GM19455 (cell line): ENCODE measurements around the gene RIMBP2.
"Not testable (repeated sequence)": the region's sequence is repeated elsewhere in the genome, so short reads cannot be mapped to it uniquely, and the experiment has no call there.

ENCODE experiments used
- ATAC-seq: cut with Tn5 transposase; IDR thresholded peaks from one replicate; pipeline ENCODE4 v1.9.1; 2021; ENCODE audit not compliant: unreplicated experiment

RIMBP2 gene

DNA sequence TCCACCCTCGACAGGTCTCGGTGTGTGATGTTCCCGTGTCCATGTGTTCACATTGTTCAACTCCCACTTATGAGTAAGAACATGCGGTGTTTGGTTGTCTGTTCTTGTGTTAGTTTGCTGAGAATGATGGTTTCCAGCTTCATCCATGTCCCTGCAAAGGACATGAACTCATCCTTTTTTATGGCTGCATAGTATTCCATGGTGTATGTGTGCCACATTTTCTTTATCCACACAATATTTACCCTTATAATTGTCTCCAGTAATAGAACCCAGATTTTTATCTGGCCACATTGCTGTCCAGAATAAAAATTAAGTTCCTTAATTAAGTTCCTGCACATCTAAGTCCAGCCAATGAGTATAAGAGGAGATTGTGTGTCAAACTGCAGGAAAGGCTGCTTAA, 22.3 kb upstream of the RIMBP2 start:
- ATAC-seq: not testable (repeated sequence)

DNA sequence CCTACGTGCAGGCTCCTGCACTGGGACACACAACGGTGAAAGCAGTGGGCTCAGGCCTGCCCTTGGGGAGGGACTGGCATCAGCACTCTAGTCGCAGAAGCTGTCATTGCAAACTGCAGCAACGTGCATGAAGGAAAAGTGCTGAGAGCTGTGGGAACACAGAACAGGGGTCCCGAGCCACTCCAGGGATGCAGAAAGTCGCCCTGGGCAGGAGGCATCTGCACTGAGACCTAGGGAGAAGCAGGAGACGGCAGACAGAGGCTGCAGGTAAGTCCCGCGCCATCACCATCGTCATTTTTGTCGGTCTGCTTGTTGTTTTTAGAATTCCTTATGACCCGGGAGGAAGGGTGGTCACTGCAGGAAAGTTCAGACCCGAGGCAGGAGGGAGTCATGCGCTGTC, 21.6 kb upstream of the RIMBP2 start:
- no peak for ATAC-seq

DNA sequence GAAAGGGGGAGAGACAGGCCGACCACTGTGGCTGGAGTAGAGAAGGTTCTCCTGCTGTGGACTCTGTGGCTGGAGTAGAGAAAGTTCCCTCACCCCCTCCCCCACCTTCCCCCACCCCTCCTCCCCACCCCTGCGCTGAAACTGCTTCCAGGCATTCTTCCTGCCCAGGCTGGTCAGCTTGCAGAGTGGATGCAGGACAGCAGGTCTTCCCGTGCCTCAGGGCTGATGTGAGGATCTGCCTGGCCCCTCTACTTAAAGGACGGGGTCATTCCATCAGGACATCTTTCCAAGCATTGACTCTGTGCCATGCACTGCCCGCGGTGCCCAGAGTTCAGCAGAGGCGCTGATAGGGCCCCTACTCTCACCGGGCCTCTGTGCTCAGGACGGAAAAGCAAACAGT, 13.2 kb upstream of the RIMBP2 start:
- no peak for ATAC-seq

DNA sequence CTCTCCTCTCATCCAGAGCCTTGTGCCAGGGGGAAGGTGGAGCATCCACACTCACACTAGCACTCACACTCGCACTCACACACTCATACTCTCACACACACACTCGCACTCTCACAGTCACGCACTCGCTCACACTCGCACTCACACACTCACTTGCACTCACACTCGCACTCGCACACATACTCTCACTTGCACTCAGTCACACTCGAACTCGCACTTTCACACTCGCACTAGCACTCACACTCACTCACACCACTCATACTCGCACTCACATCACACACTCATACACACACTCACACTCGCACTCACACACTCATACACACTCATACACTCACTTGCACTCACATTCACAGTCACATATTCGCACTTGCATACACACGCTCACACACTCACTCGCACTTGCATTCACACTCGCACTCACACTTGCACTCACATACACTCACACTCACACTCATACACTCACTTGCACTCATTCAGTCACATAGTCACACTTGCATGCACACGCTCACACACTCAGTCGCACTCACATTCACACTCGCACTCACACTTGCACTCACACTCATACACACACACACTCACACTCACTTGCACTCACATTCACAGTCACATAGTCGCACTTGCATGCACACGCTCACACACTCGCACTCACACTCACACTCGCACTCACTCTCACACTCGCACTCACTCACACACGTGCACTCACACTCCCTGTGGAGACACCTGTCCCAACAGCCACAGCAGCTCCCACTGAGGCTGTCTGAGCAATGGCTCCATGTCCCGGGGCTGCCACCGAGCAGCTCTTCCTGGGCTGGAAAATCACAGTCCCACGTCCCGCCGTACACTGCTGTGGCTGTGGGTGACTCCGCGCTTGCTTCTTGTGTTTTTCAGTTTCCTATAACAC, 12.3 kb upstream of the RIMBP2 start:
- no peak for ATAC-seq

DNA sequence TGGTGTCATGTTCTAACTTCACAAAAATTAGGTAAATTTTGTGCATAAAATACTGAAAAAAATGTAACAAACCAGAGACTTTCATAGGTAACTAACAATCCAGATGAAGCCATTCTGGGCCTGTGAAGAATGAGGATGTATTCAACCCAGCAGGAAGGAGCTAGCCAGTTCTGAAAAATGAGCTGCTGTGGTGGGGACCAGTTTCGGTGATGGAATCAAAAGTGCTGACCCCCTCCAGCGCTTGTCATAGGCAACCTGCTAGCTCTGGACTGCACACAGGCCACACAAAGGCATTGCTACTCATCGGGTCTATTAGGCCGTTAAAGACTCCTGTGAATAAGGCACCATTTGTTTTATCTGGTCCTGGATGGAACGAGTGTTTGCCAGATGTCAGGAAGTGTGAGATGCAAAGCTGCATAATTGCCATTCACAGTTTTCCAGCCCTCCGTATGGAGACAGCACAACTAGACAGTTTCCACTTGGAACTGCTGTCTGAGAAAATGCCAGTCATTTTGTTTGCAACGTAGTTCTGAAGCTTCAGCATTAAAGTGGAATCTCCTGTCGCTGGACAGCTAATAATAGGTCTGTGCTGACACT, 3.3 kb upstream of the RIMBP2 start:
- ATAC-seq: no peak

DNA sequence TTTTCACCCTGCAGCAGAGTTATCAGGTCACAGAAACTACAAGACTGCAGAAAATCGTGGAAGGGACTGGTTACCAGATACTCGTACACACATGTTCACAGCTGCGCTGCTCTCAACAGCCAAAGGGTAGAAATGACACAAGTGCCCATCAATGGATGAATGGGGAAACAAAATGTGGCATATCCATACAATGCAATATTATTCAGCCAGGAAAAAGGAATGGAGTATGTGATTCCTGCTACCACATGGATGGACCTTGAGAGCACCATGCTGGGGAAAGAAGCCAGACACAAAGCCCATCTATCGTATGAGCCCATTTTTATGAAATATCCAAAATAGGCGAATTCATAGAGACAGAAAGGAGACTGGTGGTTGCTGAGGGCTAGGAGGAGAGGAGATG, 1.7 kb upstream of the RIMBP2 start:
- ATAC-seq: no peak

DNA sequence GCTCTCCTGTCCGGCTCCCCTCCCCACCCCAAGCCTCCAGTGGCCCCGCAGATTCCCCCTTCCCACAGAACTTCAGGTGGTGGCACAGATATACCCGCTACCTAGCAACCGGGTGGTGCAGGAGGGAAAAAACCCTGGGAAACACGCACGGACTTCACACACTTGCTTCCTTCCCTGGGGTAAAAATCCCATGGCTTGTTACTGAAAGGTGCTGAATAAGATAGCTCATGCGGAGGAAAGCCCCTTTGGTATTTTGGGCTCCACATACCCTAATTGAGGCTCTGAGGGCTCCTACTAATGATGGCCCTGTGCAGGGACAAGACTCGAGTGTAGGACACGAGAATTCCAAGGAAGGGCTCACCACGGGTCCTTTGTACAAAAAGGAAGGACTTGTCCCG, 869 bp upstream of the RIMBP2 start:
- no peak for ATAC-seq

DNA sequence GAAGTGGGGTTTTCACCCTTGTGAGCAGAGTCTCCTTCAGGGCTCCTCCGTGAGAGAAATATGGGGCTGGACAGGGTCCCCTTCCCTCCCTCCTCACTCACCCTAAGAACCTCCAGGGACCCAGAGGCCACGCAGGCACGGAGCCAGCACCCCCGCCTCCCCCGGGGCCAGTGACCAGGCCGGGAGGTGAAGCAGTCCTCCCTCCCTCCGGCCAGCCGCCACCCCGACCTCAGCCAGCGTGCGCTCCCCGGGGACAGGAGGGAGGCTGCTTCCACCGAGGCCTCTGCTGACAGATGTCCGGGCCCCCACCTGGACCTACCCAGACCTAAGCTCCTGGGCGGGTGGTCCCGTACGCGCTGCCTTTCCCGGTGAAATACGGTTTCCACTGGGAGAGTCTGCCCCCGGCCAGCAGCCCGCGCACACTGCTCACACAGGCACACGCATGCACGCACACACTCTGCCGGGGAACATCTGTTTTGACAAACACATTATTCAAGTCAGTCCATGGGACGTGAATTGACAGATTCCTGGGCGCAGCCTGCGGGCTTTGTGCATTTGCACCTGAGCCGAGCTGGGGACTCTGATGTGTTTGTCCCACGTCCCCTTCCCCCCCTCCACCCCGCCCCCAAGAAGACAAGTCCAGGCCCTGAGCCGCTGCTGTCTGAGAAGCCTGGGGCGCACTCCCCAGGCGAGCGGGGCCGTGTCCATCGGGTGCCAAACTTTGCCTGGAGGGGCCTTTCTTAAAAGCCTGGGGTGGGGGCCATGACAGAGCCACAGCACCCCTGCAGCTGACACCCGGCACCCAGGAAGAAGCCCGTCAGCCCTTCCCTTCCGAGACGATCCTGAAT, 725 bp downstream of the RIMBP2 start:
- no peak for ATAC-seq

DNA sequence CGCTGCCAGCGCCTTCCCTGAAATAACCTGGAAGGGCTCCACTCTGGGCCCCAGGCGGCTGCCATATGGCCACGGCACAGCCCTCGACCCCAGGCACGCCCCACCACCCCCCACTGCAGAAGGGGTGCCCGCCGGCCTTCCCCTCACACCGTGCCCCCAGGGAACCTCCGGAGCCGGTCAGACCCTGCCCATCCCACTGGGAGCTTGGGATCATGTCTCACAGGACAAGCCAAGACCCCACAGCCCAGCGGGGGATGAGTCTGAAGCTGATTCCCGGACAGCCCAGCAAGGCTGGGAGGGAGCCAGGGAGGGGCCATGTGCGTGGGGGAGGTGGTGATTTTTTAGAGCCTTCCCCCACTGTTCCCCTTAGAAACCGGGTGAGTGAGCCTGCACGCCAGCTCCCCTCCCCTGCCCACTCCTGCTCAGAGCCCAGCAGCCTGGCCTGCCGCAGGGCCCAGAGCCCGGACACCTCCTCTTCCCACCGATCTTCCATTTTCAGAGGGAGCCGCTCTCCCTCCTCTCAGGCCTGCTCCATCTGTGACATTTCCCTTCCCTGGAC, 1.4 kb downstream of the RIMBP2 start:
- no peak for ATAC-seq

DNA sequence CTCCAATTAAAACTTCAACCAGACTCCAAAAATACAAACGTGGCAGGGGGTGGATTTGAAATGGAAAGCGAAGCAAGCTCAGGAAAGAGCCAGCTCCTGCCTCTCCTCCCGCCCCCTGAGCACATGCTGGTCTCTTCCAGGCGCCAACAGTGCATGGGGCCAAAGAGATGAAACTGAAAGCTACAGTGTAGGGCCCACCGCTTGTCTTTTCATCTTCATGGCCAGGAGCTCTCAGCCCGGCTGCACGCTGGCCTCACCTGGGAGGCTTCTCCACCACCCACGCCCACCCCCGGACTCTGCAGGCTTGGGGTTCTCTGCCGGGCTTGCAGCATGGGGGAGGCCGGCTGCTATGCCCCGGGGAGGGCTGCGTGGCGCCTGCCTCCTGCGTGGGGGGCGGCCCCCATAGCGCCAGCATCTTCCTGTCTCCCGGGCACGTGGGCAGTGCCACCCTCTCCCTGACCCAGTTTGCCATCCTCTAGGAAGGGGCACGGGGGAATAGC, 2.0 kb downstream of the RIMBP2 start:
- ATAC-seq: no peak

DNA sequence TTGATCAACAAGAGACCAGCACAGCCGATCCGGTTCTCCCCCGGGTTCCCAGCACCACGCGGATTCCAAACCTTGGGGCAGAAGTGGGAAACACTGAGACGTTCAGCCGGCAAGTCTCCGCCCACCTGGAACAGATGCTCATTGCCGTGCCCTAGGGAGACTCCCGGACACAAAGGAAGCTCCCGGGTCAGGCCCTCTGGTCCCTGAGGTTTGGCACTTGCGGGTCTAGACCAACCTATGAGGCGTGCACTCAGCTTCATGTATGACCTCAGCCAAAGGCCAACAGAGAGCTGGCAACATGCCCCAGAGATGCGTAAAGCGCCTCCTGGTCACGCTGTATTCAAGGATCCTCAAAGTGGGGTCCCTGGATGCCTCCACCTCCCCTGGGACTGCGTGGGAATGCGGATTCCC, 2.5 kb downstream of the RIMBP2 start:
- no peak for ATAC-seq

DNA sequence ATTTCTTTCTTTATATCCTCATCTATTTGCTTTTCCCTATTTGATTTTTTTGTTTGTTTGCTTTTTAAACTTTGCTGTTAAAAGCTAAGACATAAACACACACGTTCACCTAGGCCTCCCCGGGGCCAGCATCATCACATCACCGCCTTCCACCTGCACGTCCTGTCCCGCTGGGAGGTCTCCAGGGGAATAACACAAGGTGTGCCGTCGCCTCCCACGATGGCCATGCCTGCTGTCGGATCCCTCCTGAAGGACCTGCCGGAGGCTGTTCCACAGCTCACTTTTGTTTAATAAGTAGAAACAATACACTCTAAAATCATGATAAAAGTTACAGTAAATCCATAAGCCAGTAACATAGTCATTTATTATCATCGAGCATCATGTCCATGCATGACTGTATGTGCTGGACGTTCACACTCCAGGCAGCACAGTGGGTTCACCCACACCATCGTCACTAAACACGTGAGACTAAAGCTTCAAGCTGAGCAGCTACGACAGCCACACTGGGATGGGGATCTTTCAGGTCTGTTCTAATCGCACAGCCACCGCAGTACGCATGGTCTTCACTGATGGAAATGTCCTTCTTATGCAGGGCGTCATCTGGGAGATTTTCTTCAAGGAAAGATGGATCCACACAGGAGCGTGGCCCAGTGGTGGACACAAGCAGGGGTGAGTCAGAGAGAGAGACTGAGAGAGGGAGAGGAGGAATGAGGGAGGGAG, 3.6 kb downstream of the RIMBP2 start:
- no peak for ATAC-seq

DNA sequence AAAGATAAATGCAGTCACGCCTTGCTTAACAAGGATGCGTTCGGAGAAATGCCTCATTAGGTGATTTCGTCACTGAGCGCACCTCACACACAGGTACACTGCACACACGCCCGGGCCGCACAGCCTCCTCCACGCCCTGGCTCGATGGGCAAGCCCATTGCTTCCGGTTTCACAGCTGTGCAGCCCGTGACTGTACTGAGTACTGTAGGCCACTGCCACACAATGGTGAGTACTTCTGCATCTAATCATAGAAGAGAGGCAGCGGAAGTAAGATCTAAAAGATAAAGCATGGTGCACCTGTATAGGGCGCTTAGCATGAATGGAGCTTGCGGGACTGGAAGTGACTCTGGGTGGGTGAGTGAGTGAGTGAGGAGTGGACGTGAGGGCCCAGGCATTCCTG, 4.3 kb downstream of the RIMBP2 start:
- no peak for ATAC-seq

DNA sequence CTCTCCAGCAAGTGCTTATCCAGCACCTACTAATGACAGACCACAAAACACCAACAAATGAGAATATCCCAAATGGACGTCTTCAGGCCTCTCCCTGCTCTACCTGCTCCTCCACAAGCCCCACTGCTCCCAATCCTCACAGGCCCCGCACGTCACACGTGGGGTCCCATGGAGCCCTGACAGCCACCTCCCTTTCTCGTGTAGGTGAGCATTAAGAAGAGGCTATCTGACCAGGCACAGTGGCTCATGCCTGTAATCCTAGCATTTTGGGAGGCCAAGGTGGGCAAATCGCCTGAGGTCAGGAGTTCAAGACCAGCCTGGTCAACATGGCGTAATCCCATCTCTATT, 5.4 kb downstream of the RIMBP2 start:
- no peak for ATAC-seq

DNA sequence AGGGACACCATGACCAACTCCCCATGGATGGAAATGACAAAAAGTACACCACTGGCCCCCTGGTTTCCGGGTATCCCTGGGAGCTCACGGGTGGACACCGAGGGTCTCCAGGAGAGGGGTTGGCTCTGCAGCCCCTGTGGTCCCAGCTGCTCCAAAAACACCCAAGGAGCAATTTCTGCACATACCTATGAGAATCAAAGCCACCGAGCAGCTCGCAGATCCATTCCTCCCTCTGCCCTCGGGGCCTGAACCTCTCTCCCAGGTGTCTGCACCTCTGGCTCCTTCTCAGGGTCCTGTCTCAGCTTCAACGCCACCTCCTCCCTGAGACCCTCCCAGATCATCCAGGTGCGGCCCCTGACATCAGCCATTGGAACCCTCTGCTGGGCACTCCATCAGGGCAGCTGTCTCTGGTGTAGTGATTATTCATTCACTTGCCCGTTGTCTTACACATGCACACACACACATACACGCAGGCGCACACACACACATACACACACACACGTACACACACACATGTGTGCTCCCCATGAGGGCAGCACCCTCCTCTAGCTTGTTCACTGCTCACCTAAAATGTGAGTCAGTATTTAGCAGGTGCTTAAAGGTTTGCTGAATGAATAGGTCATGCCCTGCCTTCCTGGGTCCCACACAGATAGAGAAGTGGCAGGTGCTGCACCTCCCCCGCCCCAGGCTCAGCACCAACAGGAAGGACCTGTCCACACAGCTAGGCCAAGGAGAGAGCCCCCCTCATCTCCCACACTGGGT, 5.9 kb downstream of the RIMBP2 start:
- no peak for ATAC-seq

DNA sequence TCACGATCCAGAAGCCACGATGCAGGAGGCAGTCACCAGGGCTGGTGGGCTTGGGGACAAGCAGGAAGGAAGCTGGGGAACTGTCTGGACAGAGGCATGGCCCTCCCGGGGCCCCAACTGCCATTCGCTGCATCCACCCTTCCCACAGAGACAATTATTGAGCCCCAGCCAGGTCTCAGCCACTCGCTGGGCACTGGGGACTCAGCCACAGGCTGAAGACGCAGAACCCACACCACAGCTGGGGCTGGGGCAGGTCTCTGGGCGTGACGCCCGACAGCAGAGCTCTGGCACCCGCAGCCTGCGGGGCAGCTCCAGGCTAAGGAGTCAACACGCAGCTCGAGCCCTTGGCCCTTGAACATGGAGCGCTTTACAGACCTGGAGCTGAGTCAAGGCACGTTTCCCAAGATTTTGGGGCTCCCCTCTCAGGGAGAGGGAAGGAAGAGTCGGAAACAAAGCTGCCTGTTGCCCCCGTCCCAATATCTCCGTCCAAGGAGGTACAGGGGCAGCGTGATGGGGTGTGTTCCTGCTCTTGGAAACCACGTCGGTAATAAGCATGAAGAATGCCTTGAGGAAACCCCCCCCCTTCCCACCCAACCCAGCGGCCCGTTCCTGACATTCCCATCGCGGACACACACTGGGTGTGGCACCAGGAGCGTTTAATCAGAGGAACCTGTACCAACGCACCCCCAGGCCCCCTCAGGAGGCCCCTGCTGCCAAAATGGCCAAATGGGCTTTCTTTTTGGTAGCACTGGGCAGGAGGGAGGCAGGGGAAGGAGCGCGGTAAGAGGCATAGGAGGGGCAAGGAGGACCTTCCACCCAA, 6.7 kb downstream of the RIMBP2 start:
- no peak for ATAC-seq

DNA sequence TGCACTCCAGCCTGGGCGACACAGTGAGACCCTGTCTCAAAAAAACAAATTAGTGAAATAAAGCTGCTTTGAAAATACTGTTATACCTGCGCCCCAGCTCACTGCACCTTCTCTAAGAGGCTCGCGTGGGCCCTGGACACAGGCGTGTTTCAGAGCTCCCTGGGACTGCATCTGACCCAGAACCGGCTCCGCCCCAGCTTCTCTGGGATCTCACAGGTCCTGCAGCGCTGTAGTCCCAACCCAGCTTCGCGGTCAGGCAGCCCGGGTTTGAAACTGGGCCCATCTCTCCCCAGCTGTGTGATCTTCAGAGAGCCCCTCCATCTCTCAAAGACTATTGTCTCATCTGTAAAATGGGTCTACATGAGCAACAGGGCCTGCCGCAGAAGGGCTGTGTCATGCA, 7.5 kb downstream of the RIMBP2 start:
- ATAC-seq: no peak

DNA sequence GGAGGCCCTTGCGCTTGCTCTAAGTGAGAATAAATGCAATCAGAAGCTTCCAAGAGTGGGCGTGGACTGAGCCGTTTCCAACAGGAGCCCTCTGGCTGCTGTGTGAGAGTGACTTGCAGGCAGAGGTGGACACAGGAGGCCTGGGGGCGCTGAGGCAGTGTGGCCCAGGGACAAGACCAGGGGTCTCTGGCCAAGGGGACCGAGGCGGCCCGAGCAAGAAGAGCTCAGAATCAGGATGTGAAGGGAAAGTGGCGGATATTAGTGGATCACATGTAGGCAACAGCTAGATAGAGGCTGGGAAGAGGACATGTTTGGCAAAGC, 8.6 kb downstream of the RIMBP2 start:
- ATAC-seq: no peak

DNA sequence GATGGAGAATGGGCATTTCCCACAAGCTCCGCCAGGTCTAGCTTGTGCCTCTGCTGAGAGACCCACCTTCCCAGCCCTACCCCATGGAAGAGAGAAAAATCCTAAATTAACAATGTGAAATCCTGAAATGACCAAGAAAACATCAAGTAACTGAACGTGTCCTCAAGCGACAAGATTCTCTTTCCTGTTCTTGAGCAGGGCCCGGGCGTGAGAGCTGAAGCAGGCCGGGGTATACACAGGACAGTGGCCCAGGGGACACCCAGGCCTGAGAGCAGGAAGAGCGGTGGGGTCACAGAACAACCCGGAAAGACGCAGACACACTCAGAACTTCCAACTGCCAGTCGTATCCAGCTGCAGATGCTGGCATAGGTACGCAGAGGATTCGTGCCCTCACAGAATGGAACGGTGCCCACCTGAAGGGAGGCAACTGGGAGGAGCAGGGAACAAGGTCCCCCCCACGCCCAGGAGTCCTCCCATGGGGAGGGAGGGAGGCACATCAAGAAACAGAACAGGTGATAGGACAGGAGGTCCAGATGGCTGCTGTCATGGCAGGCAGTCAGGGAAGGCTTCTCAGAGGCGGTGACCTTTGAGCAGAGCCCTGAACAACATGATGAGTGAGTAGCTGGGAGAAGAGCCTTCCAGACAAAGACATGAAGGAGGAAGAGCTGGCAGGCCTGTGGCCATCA, 9.1 kb downstream of the RIMBP2 start:
- ATAC-seq: no peak
